ENCODE measurements around the gene TCTN2. TPM values are rescaled to one million over a fixed set of nuclear protein-coding genes. Genes with fewer than 3 reads are reported as not detected.

Gene TCTN2
- total RNA-seq, 1 experiment from 2014 or later = 11.5 TPM

DNA sequence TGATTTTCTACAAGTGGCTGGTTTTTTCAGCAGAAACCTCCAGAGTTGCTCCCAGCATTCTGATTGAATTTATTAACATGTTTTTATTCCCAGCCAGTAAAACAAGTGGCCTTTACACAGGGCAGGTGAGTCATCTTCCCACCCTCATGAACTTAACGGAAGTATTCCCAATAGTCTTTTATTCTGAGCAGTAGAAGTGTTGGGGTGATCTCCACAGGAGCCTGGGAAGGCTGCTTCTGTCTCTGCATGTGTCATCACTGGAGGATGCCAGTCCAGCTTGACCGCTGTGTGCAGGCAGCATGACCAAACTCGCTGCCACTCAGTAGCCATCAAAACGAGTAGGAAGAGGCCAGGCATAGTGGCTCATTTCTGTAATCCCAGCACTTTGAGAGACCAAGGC, 77.7 kb downstream of the TCTN2 start:
- TF ChIP-seq, protein P1, sequence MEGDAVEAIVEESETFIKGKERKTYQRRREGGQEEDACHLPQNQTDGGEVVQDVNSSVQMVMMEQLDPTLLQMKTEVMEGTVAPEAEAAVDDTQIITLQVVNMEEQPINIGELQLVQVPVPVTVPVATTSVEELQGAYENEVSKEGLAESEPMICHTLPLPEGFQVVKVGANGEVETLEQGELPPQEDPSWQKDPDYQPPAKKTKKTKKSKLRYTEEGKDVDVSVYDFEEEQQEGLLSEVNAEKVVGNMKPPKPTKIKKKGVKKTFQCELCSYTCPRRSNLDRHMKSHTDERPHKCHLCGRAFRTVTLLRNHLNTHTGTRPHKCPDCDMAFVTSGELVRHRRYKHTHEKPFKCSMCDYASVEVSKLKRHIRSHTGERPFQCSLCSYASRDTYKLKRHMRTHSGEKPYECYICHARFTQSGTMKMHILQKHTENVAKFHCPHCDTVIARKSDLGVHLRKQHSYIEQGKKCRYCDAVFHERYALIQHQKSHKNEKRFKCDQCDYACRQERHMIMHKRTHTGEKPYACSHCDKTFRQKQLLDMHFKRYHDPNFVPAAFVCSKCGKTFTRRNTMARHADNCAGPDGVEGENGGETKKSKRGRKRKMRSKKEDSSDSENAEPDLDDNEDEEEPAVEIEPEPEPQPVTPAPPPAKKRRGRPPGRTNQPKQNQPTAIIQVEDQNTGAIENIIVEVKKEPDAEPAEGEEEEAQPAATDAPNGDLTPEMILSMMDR (IDR thresholded peaks at IDR 0.05; ENCODE audit: unreplicated experiment) = no peak
- no peak overlapping the region for H3K4me3 Mint-ChIP-seq (ENCODE audit: low read depth, unreplicated experiment)
- DNase-seq = no peak
- no peak overlapping the region for H3K27ac Mint-ChIP-seq (ENCODE audit: unreplicated experiment)
- H3K27me3 Mint-ChIP-seq (ENCODE audit: unreplicated experiment) = no peaks in the 10 kb centered on the region
- BruUV-seq (replicated peaks) = no TSS peak
- CTCF ChIA-PET = no interaction called here
- intact Hi-C loops (cut with micrococcal nuclease; ENCODE audit: unreplicated experiment) = no loop called here
- H3K9me3 Mint-ChIP-seq (ENCODE audit: low read depth, unreplicated experiment) = no peaks in the 10 kb centered on the region
- no peaks in the 10 kb centered on the region for H3K4me1 Mint-ChIP-seq (ENCODE audit: low read depth, unreplicated experiment)
- H3K36me3 Mint-ChIP-seq (ENCODE audit: insufficient read depth, unreplicated experiment) = peaks cover 6% of the 10 kb centered on the region

DNA sequence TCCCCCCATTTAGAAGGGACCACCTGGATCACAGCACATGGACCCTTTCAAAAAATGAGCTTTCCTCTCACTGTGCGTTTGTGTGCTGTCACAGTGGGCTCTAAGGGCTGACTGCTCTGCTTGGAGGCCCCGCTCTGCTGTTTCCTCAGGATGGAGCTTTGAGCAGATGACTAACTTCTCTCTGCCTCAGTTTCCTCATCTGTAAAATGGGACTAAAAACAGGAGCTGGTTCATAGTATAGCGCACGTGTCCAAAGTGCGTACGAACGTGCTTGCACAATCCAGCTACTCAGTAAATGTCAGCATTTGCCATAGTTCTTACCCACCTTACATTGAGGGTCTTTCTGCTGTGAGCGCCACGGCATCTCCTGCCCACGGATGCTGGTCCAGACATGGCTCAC, 78.4 kb downstream of the TCTN2 start:
- DNase-seq = no peak
- Mint-ChIP-seq H3K27ac (ENCODE audit: unreplicated experiment) (no peak overlapping the region), H3K27me3 (ENCODE audit: unreplicated experiment) (no peaks in the 10 kb centered on the region), H3K4me1 (ENCODE audit: low read depth, unreplicated experiment) (no peaks in the 10 kb centered on the region), H3K4me3 (ENCODE audit: low read depth, unreplicated experiment) (no peak overlapping the region), H3K36me3 (ENCODE audit: insufficient read depth, unreplicated experiment) (peaks cover 9% of the 10 kb centered on the region), H3K9me3 (ENCODE audit: low read depth, unreplicated experiment) (no peaks in the 10 kb centered on the region)
- BruUV-seq (replicated peaks) = no TSS peak
- CTCF ChIA-PET = no interaction called here
- intact Hi-C loops (cut with micrococcal nuclease; ENCODE audit: unreplicated experiment) = no loop called here
- TF ChIP-seq, protein P1 (IDR thresholded peaks at IDR 0.05; ENCODE audit: unreplicated experiment) = no peak

DNA sequence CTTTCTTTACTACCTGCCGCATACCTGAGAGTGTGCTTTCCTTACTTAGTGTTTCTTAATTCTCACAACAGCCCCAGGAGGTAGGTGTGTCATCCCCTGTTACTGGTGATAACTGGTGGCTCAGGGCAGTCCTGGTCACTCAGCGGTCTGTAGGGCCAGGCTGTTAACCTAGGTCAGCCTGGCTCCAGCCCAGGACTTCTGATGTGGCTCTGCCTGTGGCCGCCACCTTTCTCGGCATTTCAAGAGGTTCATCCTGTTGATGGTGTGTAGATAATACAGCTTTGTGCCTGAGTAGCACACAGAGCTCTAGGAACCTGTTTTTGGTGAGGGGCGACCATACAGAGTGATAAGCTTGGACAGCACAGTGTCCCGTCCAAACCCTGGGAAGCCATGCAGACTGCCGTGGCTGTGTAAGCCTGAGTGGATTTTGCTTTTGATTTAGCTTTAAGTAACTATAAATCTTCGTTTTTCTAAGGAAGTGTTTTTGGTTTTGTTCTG, 79.3 kb downstream of the TCTN2 start:
- Mint-ChIP-seq H3K9me3 (ENCODE audit: low read depth, unreplicated experiment) (no peaks in the 10 kb centered on the region), H3K4me3 (ENCODE audit: low read depth, unreplicated experiment) (no peak overlapping the region), H3K36me3 (ENCODE audit: insufficient read depth, unreplicated experiment) (peaks cover 16% of the 10 kb centered on the region), H3K27me3 (ENCODE audit: unreplicated experiment) (no peaks in the 10 kb centered on the region), H3K27ac (ENCODE audit: unreplicated experiment) (no peak overlapping the region), H3K4me1 (ENCODE audit: low read depth, unreplicated experiment) (no peaks in the 10 kb centered on the region)
- CTCF ChIA-PET = no interaction called here
- no peak for DNase-seq
- intact Hi-C loops (cut with micrococcal nuclease; ENCODE audit: unreplicated experiment) = no loop called here
- no TSS peak for BruUV-seq (replicated peaks)
- TF ChIP-seq, protein P1 (IDR thresholded peaks at IDR 0.05; ENCODE audit: unreplicated experiment) = no peak

DNA sequence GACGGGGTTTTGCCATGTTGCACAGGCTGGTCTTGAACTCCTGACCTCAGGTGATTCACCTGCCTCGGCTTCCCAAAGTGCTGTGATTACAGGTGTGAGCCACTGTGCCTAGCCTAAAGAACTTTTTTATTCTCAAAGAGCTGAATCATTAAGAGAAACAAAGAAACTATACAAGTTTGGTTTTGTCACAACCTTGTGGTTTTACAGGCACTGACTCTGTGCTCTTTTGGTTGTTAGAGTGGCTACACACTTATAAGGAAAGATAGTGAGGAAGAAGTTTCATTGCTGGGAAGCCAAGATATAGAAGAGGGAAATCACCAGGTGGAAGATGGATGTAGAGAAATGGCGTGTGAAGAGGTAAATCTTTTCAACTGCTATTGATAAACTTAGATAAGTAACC, 81.1 kb downstream of the TCTN2 start:
- Mint-ChIP-seq H3K36me3 (ENCODE audit: insufficient read depth, unreplicated experiment) (peaks cover 16% of the 10 kb centered on the region), H3K27me3 (ENCODE audit: unreplicated experiment) (no peaks in the 10 kb centered on the region), H3K4me1 (ENCODE audit: low read depth, unreplicated experiment) (no peaks in the 10 kb centered on the region), H3K27ac (ENCODE audit: unreplicated experiment) (no peak overlapping the region), H3K4me3 (ENCODE audit: low read depth, unreplicated experiment) (no peak overlapping the region), H3K9me3 (ENCODE audit: low read depth, unreplicated experiment) (no peaks in the 10 kb centered on the region)
- intact Hi-C loops (cut with micrococcal nuclease; ENCODE audit: unreplicated experiment) = no loop called here
- TF ChIP-seq, protein P1 (IDR thresholded peaks at IDR 0.05; ENCODE audit: unreplicated experiment) = no peak
- CTCF ChIA-PET = interaction anchor here (0.7 kb wide), 1 partner anchor 39 kb away, joined by 3 read pairs; no protein-coding TSS in a partner anchor
- DNase-seq = no peak
- BruUV-seq (replicated peaks) = no TSS peak
